Prostate gland (tissue), 2 donors: ENCODE measurements around the gene GOLT1A. TPM values are rescaled to one million over a fixed set of nuclear protein-coding genes. Genes with fewer than 3 reads are reported as not detected.

Experiments used
- DNase-seq: peaks from one replicate; pipeline ENCODE4 v3.0.0-alpha.2; 2019; ENCODE audit warnings: low spot score
- H3K27ac ChIP-seq, 2 donors: fragments of 200-600 bp; sonication (generic); 2 replicates each; pipeline ENCODE4 v1.5.1; 2017 to 2019
- H3K27me3 ChIP-seq: fragments of 200-600 bp; sonication (generic); replicated peaks from 2 replicates; pipeline ENCODE4 v1.5.1; 2019; ENCODE audit not compliant: insufficient read depth
- H3K36me3 ChIP-seq, 2 donors: fragments of 200-600 bp; sonication (generic); 1 replicate in 1 of 2; 2 replicates in 1 of 2; pipeline versions ENCODE4 v1.5.1 to v1.8.1; 2017 to 2019
- H3K4me1 ChIP-seq: fragments of 200-600 bp; sonication (generic); replicated peaks from 2 replicates; pipeline ENCODE4 v1.5.1; 2019
- H3K4me3 ChIP-seq, 2 donors: fragments of 200-600 bp; sonication (generic); 2 replicates each; pipeline ENCODE4 v1.5.1; 2017 to 2019
- H3K9me3 ChIP-seq: fragments of 200-600 bp; sonication (generic); 2 replicates; pipeline ENCODE4 v1.5.1; 2017
- CTCF ChIP-seq, 4 experiments: fragments of 200-600 bp in 2 of 4; fragments of 450-650 bp in 2 of 4; sonication (generic) in 2 of 4; IDR thresholded peaks; 1 replicate in 3 of 4; 2 replicates in 1 of 4; pipeline ENCODE4 v1.5.1; 2016 to 2019; ENCODE audit warnings: antibody characterized with exemption in 4 of 4, mild to moderate bottlenecking in 2 of 4, moderate library complexity in 2 of 4
- POLR2A ChIP-seq: fragments of 450-650 bp; IDR thresholded peaks from one replicate; pipeline ENCODE4 v1.6.1; 2016; ENCODE audit warnings: antibody characterized with exemption, mild to moderate bottlenecking
- POLR2AphosphoS5 ChIP-seq: sonication (generic); formaldehyde crosslinking; IDR thresholded peaks from one replicate; pipeline ENCODE4 v1.6.1; 2017; ENCODE audit warnings: antibody characterized with exemption
- WGBS: methylation state at CpG from one replicate; pipeline ENCODE4 v1.1.5; 2018; 5-methylcytosine and 5-hydroxymethylcytosine counted together
- intact Hi-C: fragments of 100-400 bp; cut with DNase I; formaldehyde crosslinking; loops from one replicate; pipeline ENCODE4 v1.14.2; 2022
- total RNA-seq, 2 donors: library from RNA; depleted of rRNA; stranded (reverse); fragments of >200 nt; gene quantifications; one replicate each; pipeline ENCODE4 v1.1.0, GENCODE V29; 2016

GOLT1A gene
- total RNA-seq, 2 donors from 2014 or later: 3.0 to 3.6 TPM

DNA sequence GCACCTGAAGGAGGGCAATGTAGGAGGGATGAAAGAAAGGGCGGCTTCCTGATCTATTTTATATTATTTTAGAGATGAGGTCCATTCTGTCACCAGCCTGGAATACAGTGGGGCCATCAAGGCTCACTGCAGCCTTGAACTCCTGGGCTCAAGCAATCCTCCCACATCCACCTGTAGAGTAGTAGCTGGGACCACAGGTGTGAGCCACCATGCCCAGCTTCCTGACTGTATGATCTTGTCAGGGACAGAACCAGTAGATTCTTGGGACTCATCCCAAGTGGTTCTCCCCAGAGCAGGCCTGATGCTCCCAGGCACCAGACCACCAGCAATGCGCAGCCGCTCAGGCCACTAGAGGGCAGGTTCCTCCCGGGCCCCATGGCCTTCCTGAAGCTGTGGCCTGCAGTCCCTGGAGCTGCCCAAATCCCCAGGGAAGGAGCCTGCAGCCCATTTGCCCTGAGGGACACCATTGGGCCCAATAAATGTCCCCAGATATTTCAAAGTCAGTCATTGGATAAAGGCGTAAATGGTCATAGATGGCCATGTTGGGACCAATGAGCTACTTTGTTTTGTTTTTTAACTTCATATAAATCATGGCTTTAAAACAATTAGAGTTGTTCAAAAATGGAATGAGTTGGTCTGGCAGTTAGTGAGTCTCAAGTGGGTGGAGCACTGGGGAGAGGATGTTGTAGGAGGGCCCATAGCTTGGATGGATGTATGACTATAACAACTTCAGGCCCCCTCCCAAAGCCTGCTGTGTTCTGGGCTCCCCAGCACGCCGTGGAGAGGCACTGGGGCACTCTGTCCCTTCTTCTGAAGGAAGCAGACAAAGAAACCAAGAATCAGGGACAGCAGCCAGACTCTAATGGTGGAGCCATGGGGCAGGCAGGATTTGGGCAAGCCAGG, 44.7 kb upstream of the GOLT1A start:
- Histone ChIP-seq H3K4me1 (peaks cover 18% of the 10 kb centered on the region), H3K27ac (no peak overlapping the region), H3K27me3 (no peaks in the 10 kb centered on the region), H3K9me3 (no peaks in the 10 kb centered on the region), H3K4me3 (no peak overlapping the region), H3K36me3 (no peaks in the 10 kb centered on the region)
- intact Hi-C loops: loop anchor here (1.0 to 5.0 kb wide), 2 partner anchors 49 to 105 kb away; no protein-coding TSS in a partner anchor
- DNase-seq: peak; percentile 60
- TF ChIP-seq POLR2AphosphoS5 (peak; percentile 23), CTCF (IDR thresholded peaks at IDR 0.05) (peak; percentile 38 to 75 (median 66)), POLR2A (no peak)
- WGBS: 53% methylated on average over 7 of the region's 7 CpGs

- no peak overlapping the region for H3K4me3 ChIP-seq
- no peaks in the 10 kb centered on the region for H3K36me3 ChIP-seq
- 90% methylated on average over 24 of the region's 24 CpGs for WGBS
- H3K9me3 ChIP-seq: no peaks in the 10 kb centered on the region
- DNase-seq: no peak
- TF ChIP-seq CTCF (IDR thresholded peaks at IDR 0.05) (no peak), POLR2AphosphoS5 (no peak), POLR2A (no peak)
- H3K27me3 ChIP-seq: no peaks in the 10 kb centered on the region
- peaks cover 18% of the 10 kb centered on the region for H3K4me1 ChIP-seq
- no peak overlapping the region for H3K27ac ChIP-seq
- intact Hi-C loops: loop anchor here (5.0 kb wide), 1 partner anchor 50 kb away; no protein-coding TSS in a partner anchor
Measured at GRCh38 chr1:204257446-204257845, 43.7 kb upstream of the GOLT1A start.

GRCh38 chr1:204256531-204256930, 42.7 kb upstream of the GOLT1A start:
- Histone ChIP-seq H3K9me3 (no peaks in the 10 kb centered on the region), H3K36me3 (no peaks in the 10 kb centered on the region), H3K4me1 (peaks cover 18% of the 10 kb centered on the region), H3K4me3 (no peak overlapping the region), H3K27me3 (no peaks in the 10 kb centered on the region), H3K27ac (peak overlapping the region in 1 of 2 donors; percentile 50)
- WGBS: 53% methylated on average over 10 of the region's 10 CpGs
- TF ChIP-seq CTCF (IDR thresholded peaks at IDR 0.05): no peak
- no peak for TF ChIP-seq POLR2A
- TF ChIP-seq POLR2AphosphoS5: peak; percentile 6
- intact Hi-C loops: loop anchor here (5.0 kb wide), 1 partner anchor 51 kb away; no protein-coding TSS in a partner anchor
- DNase-seq: peak; percentile 40

GRCh38 chr1:204255966-204256365, 42.2 kb upstream of the GOLT1A start:
- DNase-seq: no peak
- Histone ChIP-seq H3K27ac (peak overlapping the region in 1 of 2 donors; percentile 50), H3K36me3 (no peaks in the 10 kb centered on the region), H3K4me1 (peaks cover 18% of the 10 kb centered on the region), H3K9me3 (no peaks in the 10 kb centered on the region), H3K27me3 (no peaks in the 10 kb centered on the region), H3K4me3 (no peak overlapping the region)
- intact Hi-C loops: loop anchor here (5.0 kb wide), 1 partner anchor 51 kb away; no protein-coding TSS in a partner anchor
- no peak for TF ChIP-seq CTCF (IDR thresholded peaks at IDR 0.05)
- TF ChIP-seq POLR2A: no peak
- no peak for TF ChIP-seq POLR2AphosphoS5
- WGBS: 71% methylated on average over 5 of the region's 5 CpGs
